K562 (cell line): ENCODE data around the gene PGF. TPM values are rescaled to one million over a fixed set of nuclear protein-coding genes. Genes with fewer than 3 reads are reported as not detected.

ENCODE experiments used
- ARNT ChIP-seq, 2 experiments: fragments of 450-650 bp; IDR thresholded peaks; 2 replicates each; pipeline ENCODE4 v1.6.1; 2016; ENCODE audit warnings: mild to moderate bottlenecking in 1 of 2
- CBX1 ChIP-seq: sonication (generic); IDR thresholded peaks from 2 replicates; pipeline ENCODE4 v1.6.1; 2016; ENCODE audit warnings: antibody characterized with exemption, low read depth, mild to moderate bottlenecking
- CC2D1A ChIP-seq: fragments of 450-650 bp; IDR thresholded peaks from 2 replicates; pipeline ENCODE4 v1.6.1; 2017; ENCODE audit warnings: mild to moderate bottlenecking
- CREM ChIP-seq: IDR thresholded peaks from 2 replicates; pipeline ENCODE4 v1.6.1; 2014; ENCODE audit warnings: antibody characterized with exemption, low read depth
- HMBOX1 ChIP-seq: sonication (generic); IDR thresholded peaks from 2 replicates; pipeline ENCODE4 v1.6.1; 2016
- ILF3 ChIP-seq: fragments of 450-650 bp; IDR thresholded peaks from 2 replicates; pipeline ENCODE4 v1.6.1; 2018; ENCODE audit warnings: antibody characterized with exemption, mild to moderate bottlenecking, moderate library complexity, borderline replicate concordance
- MTA2 ChIP-seq: fragments of 450-650 bp; IDR thresholded peaks from 2 replicates; pipeline ENCODE4 v1.6.1; 2016; ENCODE audit warnings: low read depth
- PTTG1 ChIP-seq: fragments of 450-650 bp; IDR thresholded peaks from 2 replicates; pipeline ENCODE4 v1.6.1; 2016; ENCODE audit warnings: low read depth, mild to moderate bottlenecking, missing genetic modification characterization, missing compliant biosample characterization
- RAD21 ChIP-seq, 2 experiments: fragments of 250-450 bp in 1 of 2; fragments of 450-650 bp in 1 of 2; sonication (Bioruptor Pico) in 1 of 2; formaldehyde crosslinking in 1 of 2; IDR thresholded peaks in 1 of 2; conservative IDR thresholded peaks in 1 of 2; 2 replicates each; pipeline versions ENCODE4 v1.4.0 to v1.8.0; 2020 to 2022; ENCODE audit warnings: mild to moderate bottlenecking in 2 of 2, moderate library complexity in 1 of 2
- RAD51 ChIP-seq: fragments of 450-650 bp; IDR thresholded peaks from 2 replicates; pipeline ENCODE4 v1.7.1; 2016; ENCODE audit warnings: low read depth, mild to moderate bottlenecking, borderline replicate concordance
- SMAD1 ChIP-seq: fragments of 150-350 bp; IDR thresholded peaks from 2 replicates; pipeline ENCODE4 v1.6.1; 2014; ENCODE audit warnings: low read length, low read depth; ENCODE audit not compliant: partially characterized antibody
- STAT5A ChIP-seq: IDR thresholded peaks from 2 replicates; pipeline ENCODE4 v1.6.1; 2012; ENCODE audit warnings: low read length, inconsistent platforms, borderline replicate concordance
- ZHX1 ChIP-seq: fragments of 150-350 bp; conservative IDR thresholded peaks from 2 replicates; pipeline ENCODE4 v1.6.1; 2014; ENCODE audit warnings: low read length
- ZNF318 ChIP-seq, 2 experiments: fragments of 450-650 bp; IDR thresholded peaks; 2 replicates each; pipeline ENCODE4 v1.6.1; 2016; ENCODE audit warnings: mild to moderate bottlenecking in 2 of 2, borderline replicate concordance in 1 of 2, low read depth in 1 of 2, moderate library complexity in 1 of 2
- ZNF668 ChIP-seq: fragments of 250-450 bp; sonication (Bioruptor Pico); IDR thresholded peaks from 2 replicates; pipeline ENCODE4 v1.8.0; 2022; ENCODE audit warnings: mild to moderate bottlenecking, inconsistent platforms
- ZNF699 ChIP-seq: fragments of 250-450 bp; sonication (Bioruptor Pico); IDR thresholded peaks from 2 replicates; pipeline ENCODE4 v1.8.0; 2021; ENCODE audit warnings: mild to moderate bottlenecking, moderate library complexity; ENCODE audit not compliant: insufficient replicate concordance
- polyA plus RNA-seq, 8 experiments: library from polyadenylated mRNA; depleted of rRNA in 4 of 8; stranded (reverse) in 5 of 8; unstranded in 3 of 8; fragments of >200 nt; fragmentation: Nextera tagmentation in 2 of 8; fragmentation: Illumina TruSeq in 1 of 8; extraction: Ambion mirVana in 2 of 8; extraction: Trizol in 1 of 8; gene quantifications; 2 replicates each; pipeline versions ENCODE4 v1.2.1 to v1.2.3, GENCODE V29; 2011 to 2014; ENCODE audit warnings: inconsistent platforms in 1 of 8, missing spikeins in 1 of 8
- total RNA-seq, 7 experiments: library from RNA; depleted of rRNA in 6 of 7; stranded (reverse); fragments of >200 nt in 6 of 7; fragmentation: Illumina TruSeq in 2 of 7; extraction: Trizol in 2 of 7; gene quantifications; 2 replicates each; pipeline versions ENCODE4 v1.2.1 to v1.2.3, GENCODE V29; 2011 to 2021; ENCODE audit warnings: low replicate concordance in 1 of 7

The PGF gene
- total and polyA plus RNA-seq, 9 of the 15 experiments (the other 6 are each of a cell fraction or from before 2014, with no cell fraction given) = 0.04 to 0.44 (median 0.18) TPM

- TF ChIP-seq ZNF318 (IDR thresholded peaks at IDR 0.05; ENCODE audit: borderline replicate concordance in 1 of 2, low read depth in 1 of 2) = no peak
- TF ChIP-seq SMAD1 = no peak
- no peak for TF ChIP-seq RAD51
- TF ChIP-seq ZNF668 (CRISPR knock-in tag) = no peak
- no peak for TF ChIP-seq CC2D1A
- no peak for TF ChIP-seq PTTG1 (tag)
- no peak; the same call in none of the 2 replicates for TF ChIP-seq CREM
- no peak for TF ChIP-seq STAT5A
- peak; percentile 63 for TF ChIP-seq MTA2
- TF ChIP-seq ZHX1 = no peak
- no peak for TF ChIP-seq HMBOX1
- no peak for TF ChIP-seq ZNF699
- TF ChIP-seq ARNT (IDR thresholded peaks at IDR 0.05) = no peak
- no peak for TF ChIP-seq ILF3
- TF ChIP-seq CBX1 = no peak
- no peak for TF ChIP-seq RAD21 (CRISPR knock-in tag; conservative IDR thresholded peaks at IDR 0.05 in 1 of 2, IDR thresholded peaks at IDR 0.05 in 1 of 2)
These were observed 47.2 kb upstream of the PGF start, which contains the start of gene EIF2B2 (continued) for GRCh38 chr14:75002392-75003249.
